Astrocyte (in vitro differentiated cells and primary cell): Measurements from ENCODE around the gene RAB11B. TPM values are rescaled to one million over a fixed set of nuclear protein-coding genes. Genes with fewer than 3 reads are reported as not detected.

Experiments used
- DNase-seq: peaks from one replicate; pipeline ENCODE4 v3.0.0-alpha.2; 2010; ENCODE audit warnings: low read depth
- FAIRE-seq: peaks from 2 replicates; lab custom pipeline; 2011; peaks lifted over from hg19 to GRCh38; lab: Jason Lieb, UNC
- H2AFZ ChIP-seq: 2 replicates; pipeline ENCODE4 v1.6.0; 2012; ENCODE audit warnings: low read depth, low read length, inconsistent platforms
- H3K27ac ChIP-seq: 2 replicates; pipeline ENCODE4 v1.5.1; 2011; ENCODE audit warnings: low read depth, low read length, inconsistent platforms
- H3K27me3 ChIP-seq: 2 replicates; pipeline ENCODE4 v1.6.0; 2011; ENCODE audit warnings: low read length, inconsistent platforms; ENCODE audit not compliant: insufficient read depth
- H3K36me3 ChIP-seq: 2 replicates; pipeline ENCODE4 v1.5.1; 2011; ENCODE audit warnings: low read length, inconsistent platforms; ENCODE audit not compliant: insufficient read depth
- H3K4me1 ChIP-seq: 2 replicates; pipeline ENCODE4 v1.5.1; 2011; ENCODE audit warnings: low read length, inconsistent platforms; ENCODE audit not compliant: insufficient read depth
- H3K4me2 ChIP-seq: 2 replicates; pipeline ENCODE4 v1.6.0; 2012; ENCODE audit warnings: low read length, inconsistent platforms
- H3K4me3 ChIP-seq: 2 replicates; pipeline ENCODE4 v1.5.1; 2011; ENCODE audit warnings: low read depth, mild to moderate bottlenecking, low read length, inconsistent platforms; ENCODE audit not compliant: insufficient read depth
- H3K79me2 ChIP-seq: 2 replicates; pipeline ENCODE4 v1.6.0; 2012; ENCODE audit warnings: mild to moderate bottlenecking, low read length, inconsistent platforms; ENCODE audit not compliant: insufficient read depth
- H3K9ac ChIP-seq: 2 replicates; pipeline ENCODE4 v1.6.0; 2012; ENCODE audit warnings: mild to moderate bottlenecking, low read length, inconsistent platforms
- H3K9me3 ChIP-seq: 2 replicates; pipeline ENCODE4 v1.5.1; 2012; ENCODE audit warnings: low read depth, mild to moderate bottlenecking, low read length, inconsistent platforms; ENCODE audit not compliant: insufficient read depth
- H4K20me1 ChIP-seq: 2 replicates; pipeline ENCODE4 v1.6.0; 2012; ENCODE audit warnings: low read length, inconsistent platforms; ENCODE audit not compliant: insufficient read depth
- H3K27ac Mint-ChIP-seq: one replicate; pipeline ENCODE4 v1.8.0; 2021; ENCODE audit warnings: mild to moderate bottlenecking, mixed read lengths; ENCODE audit not compliant: unreplicated experiment
- H3K27me3 Mint-ChIP-seq: one replicate; pipeline ENCODE4 v1.8.0; 2021; ENCODE audit warnings: low read depth, mixed read lengths; ENCODE audit not compliant: unreplicated experiment
- H3K36me3 Mint-ChIP-seq: one replicate; pipeline ENCODE4 v1.8.0; 2021; ENCODE audit warnings: low read depth, mixed read lengths; ENCODE audit not compliant: unreplicated experiment
- H3K4me1 Mint-ChIP-seq: one replicate; pipeline ENCODE4 v1.8.0; 2021; ENCODE audit warnings: low read depth, mixed read lengths; ENCODE audit not compliant: unreplicated experiment
- H3K4me3 Mint-ChIP-seq: one replicate; pipeline ENCODE4 v1.8.0; 2021; ENCODE audit warnings: mild to moderate bottlenecking, moderate library complexity, mixed read lengths; ENCODE audit not compliant: unreplicated experiment
- H3K9me3 Mint-ChIP-seq: one replicate; pipeline ENCODE4 v1.8.0; 2021; ENCODE audit warnings: mild to moderate bottlenecking, mixed read lengths; ENCODE audit not compliant: unreplicated experiment
- EZH2 ChIP-seq: IDR thresholded peaks from 2 replicates; pipeline ENCODE4 v1.6.1; 2012; ENCODE audit warnings: mild to moderate bottlenecking, low read length, inconsistent platforms; ENCODE audit not compliant: insufficient read depth
- total RNA-seq: library from RNA; stranded (reverse); gene quantifications from 2 replicates; pipeline ENCODE4 v1.2.1, GENCODE V29; 2021
- TF ChIP-seq, protein P1 (sequence below): IDR thresholded peaks from 2 replicates; pipeline ENCODE4 v1.5.1; 2011; ENCODE audit warnings: low read depth, mild to moderate bottlenecking, inconsistent platforms, low read length, moderate library complexity; ENCODE audit not compliant: insufficient read depth

Gene RAB11B
- total RNA-seq, 1 donor from 2014 or later: 85.2 TPM

GRCh38 chr19:8412783-8413628 lies 22.8 kb downstream of the RAB11B start, which contains the start of gene MARCHF2:
TSS of gene MARCHF2 (plus strand) at chr19:8413305. CDS start at chr19:8421841, 8,536 bp downstream.
- peak within 1 kb of the TSS; percentile 77 for H3K9ac ChIP-seq
- DNase-seq: peak; percentile 82
- H3K4me3 Mint-ChIP-seq: peak within 1 kb of the TSS; percentile 80

GRCh38 chr19:8413629-8413995 lies 23.5 kb downstream of the RAB11B start:
- no peaks in the 10 kb centered on the region for H3K36me3 ChIP-seq
- H3K27ac Mint-ChIP-seq: no peak overlapping the region
- no peaks in the 10 kb centered on the region for H3K27me3 ChIP-seq
- no peaks in the 10 kb centered on the region for H3K9me3 ChIP-seq
- peak overlapping the region; percentile 71 for H3K4me3 ChIP-seq
- peaks cover 7% of the 10 kb centered on the region for H3K4me1 Mint-ChIP-seq
- peaks cover 2% of the 10 kb centered on the region for H3K36me3 Mint-ChIP-seq
- peaks cover 6% of the 10 kb centered on the region for H3K4me1 ChIP-seq
- H3K4me2 ChIP-seq: peak overlapping the region; percentile 89
- H2AFZ ChIP-seq: peak overlapping the region; percentile 74
- no peaks in the 10 kb centered on the region for H3K9me3 Mint-ChIP-seq
- H3K79me2 ChIP-seq: no peaks in the 10 kb centered on the region
- no peak for FAIRE-seq
- TF ChIP-seq EZH2: no peak
- TF ChIP-seq, protein P1, sequence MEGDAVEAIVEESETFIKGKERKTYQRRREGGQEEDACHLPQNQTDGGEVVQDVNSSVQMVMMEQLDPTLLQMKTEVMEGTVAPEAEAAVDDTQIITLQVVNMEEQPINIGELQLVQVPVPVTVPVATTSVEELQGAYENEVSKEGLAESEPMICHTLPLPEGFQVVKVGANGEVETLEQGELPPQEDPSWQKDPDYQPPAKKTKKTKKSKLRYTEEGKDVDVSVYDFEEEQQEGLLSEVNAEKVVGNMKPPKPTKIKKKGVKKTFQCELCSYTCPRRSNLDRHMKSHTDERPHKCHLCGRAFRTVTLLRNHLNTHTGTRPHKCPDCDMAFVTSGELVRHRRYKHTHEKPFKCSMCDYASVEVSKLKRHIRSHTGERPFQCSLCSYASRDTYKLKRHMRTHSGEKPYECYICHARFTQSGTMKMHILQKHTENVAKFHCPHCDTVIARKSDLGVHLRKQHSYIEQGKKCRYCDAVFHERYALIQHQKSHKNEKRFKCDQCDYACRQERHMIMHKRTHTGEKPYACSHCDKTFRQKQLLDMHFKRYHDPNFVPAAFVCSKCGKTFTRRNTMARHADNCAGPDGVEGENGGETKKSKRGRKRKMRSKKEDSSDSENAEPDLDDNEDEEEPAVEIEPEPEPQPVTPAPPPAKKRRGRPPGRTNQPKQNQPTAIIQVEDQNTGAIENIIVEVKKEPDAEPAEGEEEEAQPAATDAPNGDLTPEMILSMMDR: no peak
- no peaks in the 10 kb centered on the region for H4K20me1 ChIP-seq
- H3K4me3 Mint-ChIP-seq: peak overlapping the region; percentile 80
- H3K27me3 Mint-ChIP-seq: no peaks in the 10 kb centered on the region
- no peak for DNase-seq
- H3K27ac ChIP-seq: no peak overlapping the region
- H3K9ac ChIP-seq: peak overlapping the region; percentile 77

More at GRCh38 chr19:8412783-8413628, 22.8 kb downstream of the RAB11B start, which contains the start of gene MARCHF2:
- H3K36me3 Mint-ChIP-seq: peaks cover 2% of the 10 kb centered on the region
- peak within 1 kb of the TSS; percentile 74 for H2AFZ ChIP-seq
- H3K4me3 ChIP-seq: peak within 1 kb of the TSS; percentile 71
- FAIRE-seq: no peak
- no peaks in the 10 kb centered on the region for H3K27me3 Mint-ChIP-seq
- TF ChIP-seq, protein P1: peak; percentile 29
- no peak for TF ChIP-seq EZH2
- no peaks in the 10 kb centered on the region for H3K27me3 ChIP-seq
- H4K20me1 ChIP-seq: no peaks in the 10 kb centered on the region
- H3K27ac ChIP-seq: no peak within 1 kb of the TSS
- no peaks in the 10 kb centered on the region for H3K36me3 ChIP-seq
- peaks cover 4% of the 10 kb centered on the region for H3K4me1 Mint-ChIP-seq
- H3K4me1 ChIP-seq: peaks cover 6% of the 10 kb centered on the region
- no peak within 1 kb of the TSS for H3K27ac Mint-ChIP-seq
- peak within 1 kb of the TSS; percentile 89 for H3K4me2 ChIP-seq
- H3K9me3 Mint-ChIP-seq: no peaks in the 10 kb centered on the region
- H3K79me2 ChIP-seq: no peaks in the 10 kb centered on the region
- H3K9me3 ChIP-seq: no peaks in the 10 kb centered on the region

DNA sequence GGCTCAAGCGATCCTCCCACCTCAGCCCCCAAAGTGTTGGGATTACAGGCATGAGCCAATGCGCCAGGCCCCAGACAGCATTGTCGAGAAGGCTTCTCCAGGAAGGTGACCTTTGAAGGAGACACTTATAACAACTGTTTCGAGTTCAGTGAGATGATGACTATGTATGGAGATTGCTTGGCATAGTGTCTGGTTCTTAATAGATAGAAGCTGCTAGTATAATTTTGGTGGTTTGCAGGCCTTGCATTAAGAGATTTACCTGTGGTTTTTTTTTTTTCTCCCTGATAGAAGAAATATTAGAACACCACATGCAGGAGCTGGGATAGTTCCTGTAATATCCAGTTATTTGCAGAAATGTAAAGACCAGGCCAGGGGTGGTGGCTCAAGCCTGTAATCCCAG lies 26.6 kb downstream of the RAB11B start:
- no peaks in the 10 kb centered on the region for H3K79me2 ChIP-seq
- no peak overlapping the region for H3K27ac ChIP-seq
- no peak overlapping the region for H3K9ac ChIP-seq
- H3K9me3 Mint-ChIP-seq: no peaks in the 10 kb centered on the region
- peaks cover 2% of the 10 kb centered on the region for H3K36me3 Mint-ChIP-seq
- no peak overlapping the region for H2AFZ ChIP-seq
- no peak for TF ChIP-seq EZH2
- TF ChIP-seq, protein P1: no peak
- no peak for DNase-seq
- no peaks in the 10 kb centered on the region for H3K27me3 Mint-ChIP-seq
- no peak overlapping the region for H3K27ac Mint-ChIP-seq
- peaks cover 7% of the 10 kb centered on the region for H3K4me1 Mint-ChIP-seq
- no peak overlapping the region for H3K4me3 ChIP-seq
- H3K36me3 ChIP-seq: no peaks in the 10 kb centered on the region
- no peak overlapping the region for H3K4me3 Mint-ChIP-seq
- H3K4me2 ChIP-seq: no peak overlapping the region
- H3K4me1 ChIP-seq: peaks cover 6% of the 10 kb centered on the region
- no peaks in the 10 kb centered on the region for H3K9me3 ChIP-seq
- H4K20me1 ChIP-seq: no peaks in the 10 kb centered on the region
- no peak for FAIRE-seq
- H3K27me3 ChIP-seq: no peaks in the 10 kb centered on the region
